Neural crest cell (in vitro differentiated cells): ENCODE results near the gene SHB. TPM values are rescaled to one million over a fixed set of nuclear protein-coding genes. Genes with fewer than 3 reads are reported as not detected.
A peak's percentile ranks its signal among the peaks of the same experiment; 100 is the strongest.

Source experiments
- DNase-seq: peaks from one replicate; pipeline ENCODE4 v3.0.0; 2021; ENCODE audit warnings: low read depth, mixed read lengths, low spot score
- H3K27ac Mint-ChIP-seq: one replicate; pipeline ENCODE4 v1.8.0; 2021; ENCODE audit warnings: mild to moderate bottlenecking, mixed read lengths; ENCODE audit not compliant: unreplicated experiment
- H3K27me3 Mint-ChIP-seq: 2 replicates; pipeline ENCODE4 v1.8.0; 2021; ENCODE audit warnings: low read depth, mild to moderate bottlenecking, mixed read lengths
- H3K36me3 Mint-ChIP-seq: 2 replicates; pipeline ENCODE4 v1.8.0; 2021; ENCODE audit warnings: low read depth, mild to moderate bottlenecking, mixed read lengths
- H3K4me1 Mint-ChIP-seq: 2 replicates; pipeline ENCODE4 v1.8.0; 2021; ENCODE audit warnings: mixed read lengths
- H3K4me3 Mint-ChIP-seq: one replicate; pipeline ENCODE4 v1.8.0; 2021; ENCODE audit warnings: mild to moderate bottlenecking, mixed read lengths
- H3K9me3 Mint-ChIP-seq: 2 replicates; pipeline ENCODE4 v1.8.0; 2021; ENCODE audit warnings: mixed read lengths
- CTCF ChIP-seq: fragments of 200-600 bp; sonication (generic); conservative IDR thresholded peaks from 2 replicates; pipeline ENCODE4 v1.5.0; 2021; ENCODE audit warnings: antibody characterized with exemption, mild to moderate bottlenecking
- long read RNA-seq: library from polyadenylated mRNA; unstranded; transcript quantifications from one replicate; pipeline ENCODE4 v2.0.0, GENCODE V29; 2020
- total RNA-seq: library from RNA; stranded (reverse); gene quantifications from 2 replicates; pipeline ENCODE4 v1.2.1, GENCODE V29; 2021

Gene SHB, protein sequence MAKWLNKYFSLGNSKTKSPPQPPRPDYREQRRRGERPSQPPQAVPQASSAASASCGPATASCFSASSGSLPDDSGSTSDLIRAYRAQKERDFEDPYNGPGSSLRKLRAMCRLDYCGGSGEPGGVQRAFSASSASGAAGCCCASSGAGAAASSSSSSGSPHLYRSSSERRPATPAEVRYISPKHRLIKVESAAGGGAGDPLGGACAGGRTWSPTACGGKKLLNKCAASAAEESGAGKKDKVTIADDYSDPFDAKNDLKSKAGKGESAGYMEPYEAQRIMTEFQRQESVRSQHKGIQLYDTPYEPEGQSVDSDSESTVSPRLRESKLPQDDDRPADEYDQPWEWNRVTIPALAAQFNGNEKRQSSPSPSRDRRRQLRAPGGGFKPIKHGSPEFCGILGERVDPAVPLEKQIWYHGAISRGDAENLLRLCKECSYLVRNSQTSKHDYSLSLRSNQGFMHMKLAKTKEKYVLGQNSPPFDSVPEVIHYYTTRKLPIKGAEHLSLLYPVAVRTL
- total RNA-seq = 4.6 and 4.8 TPM in 2 replicates
- long read RNA-seq = 0 reads

GRCh38 chr9:38068701-38069628, at the start of gene SHB:
Gene SHB, minus strand, starts transcription at chr9:38069227. Its CDS starts 582 bp downstream, at chr9:38068645.
- H3K27ac Mint-ChIP-seq = no peak within 1 kb of the TSS
- DNase-seq = peak; percentile 62
- H3K4me1 Mint-ChIP-seq = peaks cover 39% of the 10 kb centered on the region
- peak within 1 kb of the TSS; percentile 89 for H3K4me3 Mint-ChIP-seq
- no peaks in the 10 kb centered on the region for H3K36me3 Mint-ChIP-seq
- H3K27me3 Mint-ChIP-seq = peaks cover 62% of the 10 kb centered on the region
- no peaks in the 10 kb centered on the region for H3K9me3 Mint-ChIP-seq
- peak; percentile 58 for TF ChIP-seq CTCF

DNA sequence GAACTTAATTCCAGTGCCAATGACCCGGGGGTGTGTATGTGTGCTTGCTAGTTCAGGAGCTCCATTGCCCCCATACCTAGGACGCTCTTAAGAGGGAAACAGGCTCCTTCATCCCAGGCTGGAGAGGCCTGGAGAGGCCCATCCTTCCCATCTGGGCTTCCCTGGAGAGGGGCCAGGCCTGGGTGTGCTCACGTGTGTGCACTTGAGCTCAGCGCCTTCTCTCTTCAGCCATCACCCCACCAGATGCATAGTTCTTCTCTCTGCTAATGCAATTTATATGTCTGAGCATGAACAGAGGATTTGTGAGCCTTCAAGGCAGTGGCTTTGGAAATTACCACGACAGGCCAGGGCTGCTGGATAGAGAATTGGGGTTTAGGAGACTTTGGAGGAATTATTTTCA, 48.6 kb upstream of the SHB start:
- Mint-ChIP-seq H3K9me3 (no peaks in the 10 kb centered on the region), H3K4me1 (no peaks in the 10 kb centered on the region), H3K27me3 (peaks cover 13% of the 10 kb centered on the region), H3K27ac (no peak overlapping the region), H3K36me3 (no peaks in the 10 kb centered on the region), H3K4me3 (no peak overlapping the region)
- TF ChIP-seq CTCF = no peak
- no peak for DNase-seq

DNA sequence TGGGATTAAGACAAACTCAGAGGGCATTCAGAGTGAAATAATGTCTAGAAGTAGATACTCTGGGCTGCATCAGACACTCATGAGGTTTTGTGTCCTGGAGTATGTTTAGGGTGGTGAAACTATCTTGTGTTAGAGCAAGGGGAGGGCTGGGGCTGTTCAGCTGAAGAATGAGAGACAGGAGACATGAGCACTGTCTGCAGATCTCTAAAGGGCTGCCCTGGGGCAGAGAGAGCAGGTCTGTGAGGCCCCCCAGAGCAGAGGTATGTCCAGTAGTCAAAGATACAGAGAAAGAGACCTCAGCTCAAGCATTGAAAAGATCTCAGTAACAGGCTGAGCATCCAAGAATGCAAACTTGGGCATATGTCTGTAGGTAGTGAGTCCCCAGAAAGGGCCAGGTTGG, 45.9 kb upstream of the SHB start:
- no peak for TF ChIP-seq CTCF
- no peaks in the 10 kb centered on the region for H3K4me1 Mint-ChIP-seq
- peaks cover 21% of the 10 kb centered on the region for H3K27me3 Mint-ChIP-seq
- no peak overlapping the region for H3K4me3 Mint-ChIP-seq
- H3K9me3 Mint-ChIP-seq = no peaks in the 10 kb centered on the region
- no peaks in the 10 kb centered on the region for H3K36me3 Mint-ChIP-seq
- DNase-seq = no peak
- no peak overlapping the region for H3K27ac Mint-ChIP-seq

DNA sequence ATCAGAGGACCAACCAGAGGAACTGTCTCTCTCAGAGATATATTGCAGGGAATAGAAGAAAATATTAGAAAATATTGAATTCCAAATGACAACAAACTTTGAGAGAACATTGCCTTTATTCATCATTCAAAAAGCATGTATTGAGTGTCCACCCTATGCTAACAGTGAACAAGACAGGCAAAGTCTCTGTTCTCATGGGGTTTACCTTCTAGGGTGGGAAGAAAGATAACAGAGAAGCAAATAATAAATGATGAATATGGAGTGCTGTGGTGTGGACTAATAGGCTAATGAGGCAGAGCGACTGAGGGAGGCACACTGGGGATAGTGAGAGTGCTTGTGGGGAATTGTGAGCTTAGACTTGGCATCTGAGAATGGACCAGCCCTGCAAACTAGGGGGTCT, 43.4 kb upstream of the SHB start:
- no peak overlapping the region for H3K27ac Mint-ChIP-seq

More for the DNA sequence above, 43.4 kb upstream of the SHB start:
- Mint-ChIP-seq H3K27me3 (peaks cover 21% of the 10 kb centered on the region), H3K4me3 (no peak overlapping the region), H3K4me1 (no peaks in the 10 kb centered on the region), H3K36me3 (no peaks in the 10 kb centered on the region), H3K9me3 (no peaks in the 10 kb centered on the region)
- no peak for TF ChIP-seq CTCF
- no peak for DNase-seq
